G401.6 (cell line): Measurements from ENCODE around the gene TAOK1.

Experiments
- FAIRE-seq: peaks from 2 replicates; lab custom pipeline; 2012; peaks lifted over from hg19 to GRCh38; lab: Jason Lieb, UNC

TAOK1 gene

GRCh38 chr17:29584452-29585079 lies 194.4 kb downstream of the TAOK1 start:
- FAIRE-seq: no peak

- FAIRE-seq: no peak
Observed at GRCh38 chr17:29585080-29585751, 195.1 kb downstream of the TAOK1 start.

- no peak for FAIRE-seq
Observed at GRCh38 chr17:29586676-29587469, 196.7 kb downstream of the TAOK1 start.

- FAIRE-seq: no peak
Observed at GRCh38 chr17:29587591-29587990, 197.4 kb downstream of the TAOK1 start.

GRCh38 chr17:29588017-29588561 lies 197.9 kb downstream of the TAOK1 start:
- FAIRE-seq: no peak

- FAIRE-seq: no peak
Observed at GRCh38 chr17:29588562-29589411, 198.6 kb downstream of the TAOK1 start.

GRCh38 chr17:29589524-29590410 lies 199.6 kb downstream of the TAOK1 start, which contains the start of gene GIT1:
Gene GIT1 (minus strand): TSS chr17:29589648. CDS start chr17:29589378, 270 bp downstream.
- FAIRE-seq: no peak

- no peak for FAIRE-seq
Observed at GRCh38 chr17:29590411-29591145, 200.4 kb downstream of the TAOK1 start.

GRCh38 chr17:29591146-29591736 lies 201.1 kb downstream of the TAOK1 start:
- FAIRE-seq: no peak

GRCh38 chr17:29591737-29592608 lies 201.8 kb downstream of the TAOK1 start:
- peak; percentile 97 for FAIRE-seq

GRCh38 chr17:29592850-29593551 lies 202.8 kb downstream of the TAOK1 start, which contains the start of gene ANKRD13B:
Gene ANKRD13B (plus strand): TSS chr17:29593132. CDS start chr17:29593622, 490 bp downstream.
- peak; percentile 19 for FAIRE-seq

GRCh38 chr17:29593591-29594518 lies 203.7 kb downstream of the TAOK1 start:
- no peak for FAIRE-seq

- no peak for FAIRE-seq
Observed at GRCh38 chr17:29594519-29595090, 204.4 kb downstream of the TAOK1 start.

GRCh38 chr17:29595107-29595942 lies 205.2 kb downstream of the TAOK1 start:
- FAIRE-seq: no peak
